Cardiac muscle cell (in vitro differentiated cells and primary cell): ENCODE results near the gene IGF2R. TPM values are rescaled to one million over a fixed set of nuclear protein-coding genes. Genes with fewer than 3 reads are reported as not detected.

ENCODE experiments used
- DNase-seq, 2 donors: peaks; one replicate each; pipeline versions ENCODE4 v3.0.0 to v3.0.0-alpha.2; 2010 to 2017; ENCODE audit warnings: low read depth in 1 of 2, low spot score in 1 of 2
- H3K27ac ChIP-seq: fragments of 200-600 bp; sonication (generic); 2 replicates; pipeline ENCODE4 v1.5.1; 2016
- H3K27me3 ChIP-seq: fragments of 200-600 bp; sonication (generic); 2 replicates; pipeline ENCODE4 v1.6.0; 2016; ENCODE audit warnings: control low read depth
- H3K36me3 ChIP-seq: fragments of 200-600 bp; sonication (generic); 2 replicates; pipeline ENCODE4 v1.5.1; 2016; ENCODE audit warnings: control low read depth
- H3K4me1 ChIP-seq: fragments of 200-600 bp; sonication (generic); 2 replicates; pipeline ENCODE4 v1.8.1; 2017; ENCODE audit warnings: low read depth, mild to moderate bottlenecking, mixed run types
- H3K4me3 ChIP-seq: fragments of 200-600 bp; sonication (generic); 2 replicates; pipeline ENCODE4 v1.5.1; 2016; ENCODE audit warnings: mild to moderate bottlenecking
- H3K9me3 ChIP-seq: fragments of 200-600 bp; sonication (generic); 2 replicates; pipeline ENCODE4 v1.5.1; 2017; ENCODE audit warnings: low read depth, mild to moderate bottlenecking, control low read depth
- CTCF ChIP-seq: IDR thresholded peaks from 2 replicates; pipeline ENCODE4 v1.5.1; 2012; ENCODE audit warnings: low read depth, mild to moderate bottlenecking, low read length
- polyA plus RNA-seq: library from polyadenylated mRNA; unstranded; fragments of >200 nt; fragmentation: Nextera tagmentation; extraction: Ambion mirVana; gene quantifications from 2 replicates; pipeline ENCODE4 v1.2.1, GENCODE V29; 2016
- total RNA-seq: library from RNA; depleted of rRNA; stranded (reverse); fragments of >200 nt; gene quantifications from 2 replicates; pipeline ENCODE4 v1.2.3, GENCODE V29; 2016

Gene IGF2R
- total and polyA plus RNA-seq, 2 experiments from 2014 or later: 25.8 to 45.4 TPM

- no peak for TF ChIP-seq CTCF
- no peak overlapping the region for H3K4me3 ChIP-seq
- H3K9me3 ChIP-seq: no peaks in the 10 kb centered on the region
- H3K4me1 ChIP-seq: no peaks in the 10 kb centered on the region
- H3K27ac ChIP-seq: no peak overlapping the region
- no peaks in the 10 kb centered on the region for H3K27me3 ChIP-seq
- no peak for DNase-seq
- H3K36me3 ChIP-seq: peaks cover 55% of the 10 kb centered on the region
Measured at GRCh38 chr6:160093946-160094345, 125.1 kb downstream of the IGF2R start.

DNA sequence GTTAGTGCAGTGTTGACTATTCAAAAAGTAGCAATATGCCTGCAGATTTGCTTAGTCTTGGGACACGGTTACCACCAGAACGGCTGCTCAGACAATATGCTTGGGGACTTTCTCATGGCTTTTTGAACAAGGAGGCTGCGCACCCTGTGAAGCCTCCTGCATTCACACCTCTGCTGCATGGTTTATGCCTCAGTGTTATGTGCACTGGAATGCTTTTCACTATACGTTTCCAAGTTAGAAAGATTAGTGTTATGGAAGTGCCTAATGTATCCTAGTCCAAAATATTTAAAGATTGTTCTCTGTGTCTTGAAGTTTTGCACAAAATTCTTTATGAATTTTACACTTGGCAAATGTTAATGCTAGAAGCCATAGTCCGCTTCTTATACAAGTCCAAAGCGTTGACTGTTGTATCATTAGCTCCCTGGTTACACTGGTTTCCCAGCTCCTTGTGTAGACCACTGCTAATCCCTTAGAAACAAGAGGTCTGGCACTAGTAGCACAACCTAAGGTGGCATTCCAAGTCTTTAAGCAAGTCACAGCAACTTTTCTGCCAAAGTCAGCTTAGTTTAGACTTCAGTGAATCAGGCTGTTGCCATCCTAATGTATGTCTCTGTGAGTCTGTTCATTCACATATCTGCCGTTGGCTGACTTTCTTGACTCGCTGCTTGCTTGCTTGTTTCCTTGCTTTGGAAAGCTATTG lies 126.4 kb downstream of the IGF2R start:
- Histone ChIP-seq H3K9me3 (no peaks in the 10 kb centered on the region), H3K27me3 (no peaks in the 10 kb centered on the region), H3K36me3 (peaks cover 48% of the 10 kb centered on the region), H3K4me1 (no peaks in the 10 kb centered on the region), H3K27ac (no peak overlapping the region), H3K4me3 (no peak overlapping the region)
- no peak for TF ChIP-seq CTCF
- DNase-seq: no peak

DNA sequence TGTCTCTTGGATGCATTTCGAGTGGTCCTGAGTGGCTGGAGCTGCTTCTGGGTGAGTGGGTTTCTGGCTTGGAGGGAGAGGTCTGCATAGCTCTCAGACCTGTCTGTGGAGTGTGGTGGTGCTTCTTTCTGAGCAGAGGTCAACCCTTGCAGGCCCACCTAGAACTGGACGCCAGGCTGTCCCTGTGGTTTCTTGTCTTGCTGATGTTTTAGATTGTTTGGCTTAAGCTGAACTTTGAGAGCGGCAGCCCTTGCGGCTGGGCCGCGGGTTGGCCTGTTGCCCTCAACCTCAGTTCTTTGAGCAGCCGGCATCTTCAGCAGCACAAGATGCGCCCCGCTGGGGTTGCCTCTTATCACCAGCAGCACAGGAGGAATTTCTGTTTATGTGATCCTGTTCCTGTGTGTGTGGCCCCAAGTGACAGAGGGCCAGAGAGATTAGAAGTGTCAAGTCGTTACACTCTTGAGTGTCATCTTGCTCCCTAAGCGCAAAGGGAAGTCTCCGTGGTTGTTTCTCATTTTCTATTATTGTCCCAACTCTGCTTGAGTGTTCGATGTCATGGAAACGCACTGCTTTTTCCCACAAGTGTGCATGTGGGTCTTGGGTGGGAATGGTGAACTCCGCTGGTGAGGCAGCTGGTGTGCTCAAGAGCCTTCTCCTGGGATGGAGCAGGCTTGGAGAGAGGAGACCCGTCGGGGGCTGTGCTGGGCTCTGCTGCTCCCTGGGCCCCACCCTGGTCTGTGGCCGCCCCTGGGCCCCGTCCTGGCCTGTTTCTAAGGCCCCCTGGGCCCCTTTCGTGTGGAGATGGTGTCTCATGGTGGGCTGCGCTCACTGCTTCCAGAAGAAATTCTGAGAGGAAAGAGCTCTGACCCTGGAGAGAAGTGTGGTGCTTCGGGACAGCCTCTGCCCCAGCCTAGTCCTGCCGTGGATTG lies 132.7 kb downstream of the IGF2R start:
- TF ChIP-seq CTCF: no peak
- no peaks in the 10 kb centered on the region for H3K4me1 ChIP-seq
- no peak overlapping the region for H3K4me3 ChIP-seq
- DNase-seq: peak in 1 of 2 donors; percentile 58
- no peaks in the 10 kb centered on the region for H3K9me3 ChIP-seq
- H3K27me3 ChIP-seq: no peaks in the 10 kb centered on the region
- H3K36me3 ChIP-seq: peaks cover 40% of the 10 kb centered on the region
- no peak overlapping the region for H3K27ac ChIP-seq

DNA sequence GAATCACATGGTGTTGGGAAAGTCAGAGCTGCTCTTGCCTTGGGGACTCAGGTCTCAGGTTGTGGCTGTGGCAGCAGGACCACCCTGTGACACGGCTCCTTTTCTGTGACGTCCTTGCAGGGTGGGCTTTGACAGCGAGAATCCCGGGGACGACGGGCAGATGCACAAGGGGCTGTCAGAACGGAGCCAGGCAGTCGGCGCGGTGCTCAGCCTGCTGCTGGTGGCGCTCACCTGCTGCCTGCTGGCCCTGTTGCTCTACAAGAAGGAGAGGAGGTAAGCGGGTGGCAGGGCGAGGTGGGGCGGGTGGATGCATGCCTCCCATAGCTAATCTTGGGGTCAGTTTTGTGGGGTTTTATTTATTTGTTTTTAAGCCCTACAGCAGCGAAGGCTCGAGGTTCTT lies 133.5 kb downstream of the IGF2R start:
- no peaks in the 10 kb centered on the region for H3K9me3 ChIP-seq
- H3K4me1 ChIP-seq: no peaks in the 10 kb centered on the region
- H3K4me3 ChIP-seq: no peak overlapping the region
- no peak for TF ChIP-seq CTCF
- no peaks in the 10 kb centered on the region for H3K27me3 ChIP-seq
- H3K36me3 ChIP-seq: peaks cover 34% of the 10 kb centered on the region
- no peak overlapping the region for H3K27ac ChIP-seq
- no peak for DNase-seq

GRCh38 chr6:160102956-160103824 lies 134.3 kb downstream of the IGF2R start:
- peaks cover 27% of the 10 kb centered on the region for H3K36me3 ChIP-seq
- H3K9me3 ChIP-seq: no peaks in the 10 kb centered on the region
- peak; percentile 22 to 37 for DNase-seq
- no peak overlapping the region for H3K4me3 ChIP-seq
- TF ChIP-seq CTCF: peak; percentile 42
- H3K27ac ChIP-seq: no peak overlapping the region
- H3K27me3 ChIP-seq: no peaks in the 10 kb centered on the region
- no peaks in the 10 kb centered on the region for H3K4me1 ChIP-seq
